ENCODE measurements around the gene NAIF1.

The NAIF1 gene

DNA sequence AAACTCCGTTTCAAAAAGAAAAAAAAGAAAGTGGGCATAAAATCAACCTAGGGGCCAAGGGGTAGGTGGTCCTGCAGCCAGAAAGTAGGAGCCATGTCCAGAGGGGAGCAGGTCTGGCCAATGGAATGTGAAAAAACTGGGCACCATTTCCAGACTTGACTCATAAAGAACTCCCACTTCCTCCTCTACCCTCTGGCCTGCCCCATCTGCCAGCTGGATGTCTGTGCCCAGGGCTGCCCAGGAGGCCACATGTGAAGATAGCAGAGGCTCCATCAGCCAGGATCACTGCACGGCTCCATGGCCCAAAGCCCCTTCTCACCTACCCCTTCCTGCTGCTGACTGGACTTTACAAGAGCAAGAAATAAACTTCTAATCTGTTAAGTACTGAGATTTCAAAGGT, 44.2 kb downstream of the NAIF1 start:
- Histone ChIP-seq H3K79me2 (ENCODE audit: control insufficient read depth, insufficient read depth, low read length, unreplicated experiment) (no peaks in the 10 kb centered on the region), H3K4me1 (ENCODE audit: control insufficient read depth, insufficient read depth, low read length, unreplicated experiment) (peaks cover 14% of the 10 kb centered on the region), H3K36me3 (ENCODE audit: insufficient read depth, low read length) (no peaks in the 10 kb centered on the region), H2AFZ (ENCODE audit: low read length, unreplicated experiment) (no peak overlapping the region), H3K27ac (ENCODE audit: low read depth, low read length) (no peak overlapping the region), H3K4me3 (ENCODE audit: low read depth, low read length) (no peak overlapping the region), H3K27me3 (ENCODE audit: insufficient read depth, low read length) (no peaks in the 10 kb centered on the region)

GRCh38 chr9:128021098-128021497, 46.0 kb downstream of the NAIF1 start:
- Histone ChIP-seq H3K4me3 (ENCODE audit: low read depth, low read length) (no peak overlapping the region), H3K27me3 (ENCODE audit: insufficient read depth, low read length) (no peaks in the 10 kb centered on the region), H2AFZ (ENCODE audit: low read length, unreplicated experiment) (no peak overlapping the region), H3K27ac (ENCODE audit: low read depth, low read length) (no peak overlapping the region), H3K79me2 (ENCODE audit: control insufficient read depth, insufficient read depth, low read length, unreplicated experiment) (no peaks in the 10 kb centered on the region), H3K36me3 (ENCODE audit: insufficient read depth, low read length) (no peaks in the 10 kb centered on the region), H3K4me1 (ENCODE audit: control insufficient read depth, insufficient read depth, low read length, unreplicated experiment) (peaks cover 4% of the 10 kb centered on the region)

DNA sequence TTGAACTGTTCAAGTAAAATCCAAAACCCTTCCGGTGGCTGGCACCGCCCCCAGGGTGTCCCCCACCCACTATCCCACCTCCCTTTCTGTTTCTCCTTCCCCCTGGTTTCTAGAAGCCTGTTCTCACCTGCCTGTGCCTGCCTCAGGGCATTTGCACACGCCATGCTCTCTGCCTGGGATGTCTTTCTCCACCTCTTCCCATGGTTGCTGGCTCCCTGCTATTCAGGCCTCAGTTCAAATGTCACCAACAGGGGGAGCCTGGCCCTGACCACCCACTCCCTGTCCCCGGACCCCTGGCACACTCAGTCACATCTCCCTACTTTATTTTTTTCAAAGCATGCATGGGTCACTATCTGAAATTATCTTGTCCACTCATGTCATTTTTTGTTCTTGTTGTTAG, 46.4 kb downstream of the NAIF1 start:
- H3K27me3 ChIP-seq (ENCODE audit: insufficient read depth, low read length), result no peaks in the 10 kb centered on the region
- no peaks in the 10 kb centered on the region for H3K79me2 ChIP-seq (ENCODE audit: control insufficient read depth, insufficient read depth, low read length, unreplicated experiment)
- peaks cover 4% of the 10 kb centered on the region for H3K4me1 ChIP-seq (ENCODE audit: control insufficient read depth, insufficient read depth, low read length, unreplicated experiment)
- H2AFZ ChIP-seq (ENCODE audit: low read length, unreplicated experiment), result no peak overlapping the region
- no peak overlapping the region for H3K27ac ChIP-seq (ENCODE audit: low read depth, low read length)
- H3K4me3 ChIP-seq (ENCODE audit: low read depth, low read length), result no peak overlapping the region
- H3K36me3 ChIP-seq (ENCODE audit: insufficient read depth, low read length), result no peaks in the 10 kb centered on the region

DNA sequence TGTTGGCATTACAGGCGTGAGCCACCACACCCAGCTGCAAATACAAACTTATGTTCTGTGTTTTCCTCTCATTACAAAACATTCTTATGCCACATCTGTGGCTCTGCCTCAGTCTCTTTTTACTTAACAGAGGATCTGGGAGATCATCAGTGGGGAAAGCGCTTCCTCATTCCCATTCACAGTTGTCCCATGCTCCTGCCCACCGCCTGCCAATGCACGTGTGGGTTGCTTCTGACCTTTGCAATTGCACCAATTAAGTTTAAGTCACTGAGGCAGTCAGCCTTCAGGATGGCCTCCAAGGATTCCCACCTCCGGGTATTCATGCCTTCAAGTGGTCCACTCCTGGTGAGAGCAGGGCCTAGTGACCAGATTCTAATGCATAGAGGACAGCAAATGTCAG, 51.4 kb downstream of the NAIF1 start:
- Histone ChIP-seq H3K79me2 (ENCODE audit: control insufficient read depth, insufficient read depth, low read length, unreplicated experiment) (no peaks in the 10 kb centered on the region), H3K27ac (ENCODE audit: low read depth, low read length) (no peak overlapping the region), H3K4me1 (ENCODE audit: control insufficient read depth, insufficient read depth, low read length, unreplicated experiment) (no peaks in the 10 kb centered on the region), H3K27me3 (ENCODE audit: insufficient read depth, low read length) (no peaks in the 10 kb centered on the region), H3K4me3 (ENCODE audit: low read depth, low read length) (no peak overlapping the region), H2AFZ (ENCODE audit: low read length, unreplicated experiment) (no peak overlapping the region), H3K36me3 (ENCODE audit: insufficient read depth, low read length) (no peaks in the 10 kb centered on the region)

Measured in ACC112 (cell line).